Suprapubic skin (tissue), 4 donors: Measurements from ENCODE around the gene EOMES. TPM values are rescaled to one million over a fixed set of nuclear protein-coding genes. Genes with fewer than 3 reads are reported as not detected.
A peak's percentile ranks its signal among the peaks of the same experiment; 100 is the strongest.

Experiments used
- DNase-seq, 2 donors: peaks; one replicate each; pipeline ENCODE4 v3.0.0-alpha.2; 2019; ENCODE audit warnings: low spot score in 2 of 2
- H3K27ac ChIP-seq: fragments of 200-600 bp; sonication (generic); one replicate; pipeline ENCODE4 v1.5.1; 2019
- H3K27me3 ChIP-seq: fragments of 200-600 bp; sonication (generic); one replicate; pipeline ENCODE4 v1.5.1; 2019
- H3K36me3 ChIP-seq: fragments of 200-600 bp; sonication (generic); one replicate; pipeline ENCODE4 v1.5.1; 2019
- H3K4me1 ChIP-seq: fragments of 200-600 bp; sonication (generic); one replicate; pipeline ENCODE4 v1.5.1; 2019
- H3K4me3 ChIP-seq: fragments of 200-600 bp; sonication (generic); one replicate; pipeline ENCODE4 v1.5.1; 2019; ENCODE audit warnings: mild to moderate bottlenecking
- H3K9me3 ChIP-seq: fragments of 200-600 bp; sonication (generic); one replicate; pipeline ENCODE4 v1.5.1; 2019
- CTCF ChIP-seq, 2 donors: fragments of 200-600 bp in 1 of 2; fragments of 450-650 bp in 1 of 2; sonication (generic) in 1 of 2; IDR thresholded peaks; one replicate each; pipeline ENCODE4 v1.5.1; 2016 to 2019; ENCODE audit warnings: antibody characterized with exemption in 2 of 2, mild to moderate bottlenecking in 1 of 2, moderate library complexity in 1 of 2
- EP300 ChIP-seq: sonication (generic); formaldehyde crosslinking; IDR thresholded peaks from one replicate; pipeline ENCODE4 v1.6.1; 2017; ENCODE audit warnings: antibody characterized with exemption
- POLR2A ChIP-seq, 2 donors: fragments of 450-650 bp; IDR thresholded peaks; one replicate each; pipeline ENCODE4 v1.6.1; 2017; ENCODE audit warnings: antibody characterized with exemption in 2 of 2, mild to moderate bottlenecking in 2 of 2, moderate library complexity in 2 of 2
- POLR2AphosphoS5 ChIP-seq, 3 donors: sonication (generic); formaldehyde crosslinking; IDR thresholded peaks; one replicate each; pipeline ENCODE4 v1.6.1; 2017; ENCODE audit warnings: antibody characterized with exemption in 3 of 3
- WGBS: methylation state at CpG from one replicate; pipeline ENCODE4 v1.1.5; 2018; 5-methylcytosine and 5-hydroxymethylcytosine counted together
- total RNA-seq, 4 donors: library from RNA; depleted of rRNA; stranded (reverse); fragments of >200 nt; gene quantifications; one replicate each; pipeline ENCODE4 v1.1.0, GENCODE V29; 2016

Gene EOMES
- total RNA-seq, 4 donors from 2014 or later = not detected

GRCh38 chr3:27666708-27667107 lies 55.4 kb downstream of the EOMES start:
- WGBS = 41% methylated on average over 3 of the region's 3 CpGs
- peak in 1 of 2 donors; percentile 84 for DNase-seq
- H3K36me3 ChIP-seq = no peaks in the 10 kb centered on the region

GRCh38 chr3:27666272-27666671 lies 55.9 kb downstream of the EOMES start:
- no peak for DNase-seq
- H3K4me1 ChIP-seq = no peaks in the 10 kb centered on the region
- 28% methylated on average over 1 of the region's 1 CpG for WGBS
- no peak overlapping the region for H3K27ac ChIP-seq
- no peak overlapping the region for H3K4me3 ChIP-seq
- TF ChIP-seq POLR2AphosphoS5 (IDR thresholded peaks at IDR 0.05) (no peak), EP300 (no peak), POLR2A (IDR thresholded peaks at IDR 0.05) (no peak), CTCF (IDR thresholded peaks at IDR 0.05) (no peak)
- no peaks in the 10 kb centered on the region for H3K27me3 ChIP-seq
- no peaks in the 10 kb centered on the region for H3K9me3 ChIP-seq
- H3K36me3 ChIP-seq = no peaks in the 10 kb centered on the region

More at GRCh38 chr3:27666708-27667107, 55.4 kb downstream of the EOMES start:
- Histone ChIP-seq H3K4me1 (no peaks in the 10 kb centered on the region), H3K27ac (no peak overlapping the region), H3K9me3 (no peaks in the 10 kb centered on the region), H3K27me3 (no peaks in the 10 kb centered on the region), H3K4me3 (no peak overlapping the region)
- TF ChIP-seq EP300 (no peak), POLR2AphosphoS5 (IDR thresholded peaks at IDR 0.05) (no peak), POLR2A (IDR thresholded peaks at IDR 0.05) (no peak), CTCF (IDR thresholded peaks at IDR 0.05) (no peak)

Other genes starting within 250 kb of the EOMES start
- 10 to 100 TPM; 10.9 to 17.5 (median 16.1) TPM for gene SLC4A7, start 237.9 kb downstream of the EOMES start, total RNA-seq